ENCODE results near the gene ERCC1. TPM values are rescaled to one million over a fixed set of nuclear protein-coding genes. Genes with fewer than 3 reads are reported as not detected.
"Not testable (repeated sequence)": the region's sequence is repeated elsewhere in the genome, so short reads cannot be mapped to it uniquely, and the experiment has no call there.

ERCC1 gene
- total RNA-seq, 1 experiment from 2014 or later, result 103 TPM

DNA sequence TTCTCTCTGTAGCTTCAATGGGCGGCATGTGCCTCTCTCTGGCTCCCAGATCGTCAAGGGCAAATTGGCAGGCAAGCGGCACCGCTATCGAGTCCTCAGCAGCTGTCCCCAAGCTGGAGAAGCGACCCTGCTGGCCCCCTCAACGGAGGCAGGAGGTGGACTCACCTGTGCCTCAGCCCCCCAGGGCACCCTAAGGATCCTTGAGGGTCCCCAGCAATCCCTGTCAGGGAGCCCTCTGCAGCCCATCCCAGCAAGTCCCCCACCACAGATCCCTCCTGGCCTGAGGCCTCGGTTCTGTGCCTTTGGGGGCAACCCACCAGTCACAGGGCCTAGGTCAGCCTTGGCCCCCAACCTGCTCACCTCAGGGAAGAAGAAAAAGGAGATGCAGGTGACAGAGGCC, 15.6 kb downstream of the ERCC1 start:
- DNase-seq (ENCODE audit: low read depth, low spot score) (no peak), ATAC-seq (no peak)
- TF ChIP-seq SRF (IDR thresholded peaks at IDR 0.05; ENCODE audit: low read depth) (no peak), POLR2A (IDR thresholded peaks at IDR 0.05; ENCODE audit: borderline replicate concordance, extremely low read depth, insufficient read depth, insufficient read length) (no peak), JUND (IDR thresholded peaks at IDR 0.05) (no peak), CBX3 (IDR thresholded peaks at IDR 0.05; ENCODE audit: low read depth) (no peak), YY1 (IDR thresholded peaks at IDR 0.05; ENCODE audit: extremely low read depth, insufficient replicate concordance, low read depth, low read length) (no peak), FOSL1 (IDR thresholded peaks at IDR 0.05; ENCODE audit: low read depth) (no peak), SIN3A (IDR thresholded peaks at IDR 0.05; ENCODE audit: low read depth) (no peak)
- TF ChIP-seq, protein P1, sequence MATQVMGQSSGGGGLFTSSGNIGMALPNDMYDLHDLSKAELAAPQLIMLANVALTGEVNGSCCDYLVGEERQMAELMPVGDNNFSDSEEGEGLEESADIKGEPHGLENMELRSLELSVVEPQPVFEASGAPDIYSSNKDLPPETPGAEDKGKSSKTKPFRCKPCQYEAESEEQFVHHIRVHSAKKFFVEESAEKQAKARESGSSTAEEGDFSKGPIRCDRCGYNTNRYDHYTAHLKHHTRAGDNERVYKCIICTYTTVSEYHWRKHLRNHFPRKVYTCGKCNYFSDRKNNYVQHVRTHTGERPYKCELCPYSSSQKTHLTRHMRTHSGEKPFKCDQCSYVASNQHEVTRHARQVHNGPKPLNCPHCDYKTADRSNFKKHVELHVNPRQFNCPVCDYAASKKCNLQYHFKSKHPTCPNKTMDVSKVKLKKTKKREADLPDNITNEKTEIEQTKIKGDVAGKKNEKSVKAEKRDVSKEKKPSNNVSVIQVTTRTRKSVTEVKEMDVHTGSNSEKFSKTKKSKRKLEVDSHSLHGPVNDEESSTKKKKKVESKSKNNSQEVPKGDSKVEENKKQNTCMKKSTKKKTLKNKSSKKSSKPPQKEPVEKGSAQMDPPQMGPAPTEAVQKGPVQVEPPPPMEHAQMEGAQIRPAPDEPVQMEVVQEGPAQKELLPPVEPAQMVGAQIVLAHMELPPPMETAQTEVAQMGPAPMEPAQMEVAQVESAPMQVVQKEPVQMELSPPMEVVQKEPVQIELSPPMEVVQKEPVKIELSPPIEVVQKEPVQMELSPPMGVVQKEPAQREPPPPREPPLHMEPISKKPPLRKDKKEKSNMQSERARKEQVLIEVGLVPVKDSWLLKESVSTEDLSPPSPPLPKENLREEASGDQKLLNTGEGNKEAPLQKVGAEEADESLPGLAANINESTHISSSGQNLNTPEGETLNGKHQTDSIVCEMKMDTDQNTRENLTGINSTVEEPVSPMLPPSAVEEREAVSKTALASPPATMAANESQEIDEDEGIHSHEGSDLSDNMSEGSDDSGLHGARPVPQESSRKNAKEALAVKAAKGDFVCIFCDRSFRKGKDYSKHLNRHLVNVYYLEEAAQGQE (IDR thresholded peaks at IDR 0.05; ENCODE audit: low read depth), result no peak
- H3K9me3 ChIP-seq (ENCODE audit: control insufficient read depth in 1 of 2, insufficient read depth in 1 of 2, low read depth in 1 of 2, low read length in 2 of 2), result no peaks in the 10 kb centered on the region
- intact Hi-C loops (cut with micrococcal nuclease), result no loop called here
- peak overlapping the region; percentile 78 for H3K4me2 ChIP-seq (ENCODE audit: low read length)
- RAD21 ChIA-PET (ENCODE audit: low non-redundant PET in 1 of 2, low total read pairs in 2 of 2, uncharacterized antibody in 2 of 2, unreplicated experiment in 2 of 2), result no interaction called here
- POLR2A ChIA-PET, result interaction anchor here (1.0 kb wide), 1 partner anchor 14 kb away, joined by 3 read pairs; no protein-coding TSS in a partner anchor
- no peak overlapping the region for H3K9ac ChIP-seq (ENCODE audit: low read length)
- H3K9me2 ChIP-seq (ENCODE audit: insufficient read depth), result no peaks in the 10 kb centered on the region
- peaks cover 7 to 34% of the 10 kb centered on the region in 2 experiments for H3K4me1 ChIP-seq (ENCODE audit: control insufficient read depth in 1 of 2, insufficient read depth in 2 of 2, low read length in 2 of 2)
- BruUV-seq (replicated peaks), result no TSS peak
- H4K20me1 ChIP-seq (ENCODE audit: insufficient read depth), result no peaks in the 10 kb centered on the region
- peaks cover 2 to 17% of the 10 kb centered on the region in 2 experiments; a peak in 2 of 4 replicates for H3K36me3 ChIP-seq (ENCODE audit: control insufficient read depth in 1 of 2, insufficient read depth in 2 of 2, low read length in 2 of 2)
- peaks cover 48% of the 10 kb centered on the region for H3K79me2 ChIP-seq (ENCODE audit: insufficient read depth, low read length)
- H2AFZ ChIP-seq (ENCODE audit: low read depth, low read length, poor library complexity, severe bottlenecking), result no peak overlapping the region
- peak overlapping the region in 1 of 2 experiments; percentile 83; a peak in 2 of 4 replicates for H3K4me3 ChIP-seq (replicated peaks in 1 of 2; ENCODE audit: low read depth in 1 of 2, low read length in 2 of 2)
- H3K27ac ChIP-seq (ENCODE audit: low read depth, low read length), result no peak overlapping the region
- H3K27me3 ChIP-seq (ENCODE audit: insufficient read depth, low read length), result no peaks in the 10 kb centered on the region
- CTCF ChIA-PET, result interaction anchor here (1.2 kb wide), 1 partner anchor 77 kb away, joined by 3 read pairs; no protein-coding TSS in a partner anchor

DNA sequence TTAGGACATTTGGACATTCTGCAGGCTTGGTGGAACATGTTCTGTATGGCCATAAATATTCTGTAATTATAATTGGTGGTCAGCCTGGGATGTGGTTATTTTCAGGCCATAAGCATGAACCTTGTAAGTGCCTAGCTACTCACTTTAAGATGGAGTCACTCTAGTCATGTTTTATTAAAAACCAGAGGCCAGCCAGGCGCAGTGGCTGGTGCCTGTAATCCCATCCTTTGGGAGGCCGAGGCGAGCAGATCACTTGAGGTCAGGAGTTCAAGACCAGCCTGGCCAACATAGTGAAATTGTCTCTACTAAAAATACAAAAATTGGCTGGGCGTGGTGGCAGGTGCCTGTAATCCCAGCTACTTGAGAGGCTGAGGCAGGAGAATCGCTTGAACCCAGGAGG, 16.1 kb downstream of the ERCC1 start:
- H3K27ac ChIP-seq (ENCODE audit: low read depth, low read length), result peak overlapping the region; percentile 87; the same call in 1 of the 2 replicates
- CTCF ChIA-PET, result interaction anchor here (1.2 kb wide), 1 partner anchor 77 kb away, joined by 3 read pairs; no protein-coding TSS in a partner anchor

More for the DNA sequence above, 16.1 kb downstream of the ERCC1 start:
- peak overlapping the region; percentile 78 for H3K4me2 ChIP-seq (ENCODE audit: low read length)
- H4K20me1 ChIP-seq (ENCODE audit: insufficient read depth); intact Hi-C loops (cut with micrococcal nuclease); RAD21 ChIA-PET (ENCODE audit: low non-redundant PET in 1 of 2, low total read pairs in 2 of 2, uncharacterized antibody in 2 of 2, unreplicated experiment in 2 of 2); H3K9me2 ChIP-seq (ENCODE audit: insufficient read depth); H3K9me3 ChIP-seq (ENCODE audit: control insufficient read depth in 1 of 2, insufficient read depth in 1 of 2, low read depth in 1 of 2, low read length in 2 of 2); H3K27me3 ChIP-seq (ENCODE audit: insufficient read depth, low read length); DNase-seq (ENCODE audit: low read depth, low spot score); H2AFZ ChIP-seq (ENCODE audit: low read depth, low read length, poor library complexity, severe bottlenecking); BruUV-seq (replicated peaks); ATAC-seq: not testable (repeated sequence)
- POLR2A ChIA-PET, result interaction anchor here (1.0 kb wide), 1 partner anchor 14 kb away, joined by 3 read pairs; no protein-coding TSS in a partner anchor
- peaks cover 11 to 39% of the 10 kb centered on the region in 2 experiments for H3K4me1 ChIP-seq (ENCODE audit: control insufficient read depth in 1 of 2, insufficient read depth in 2 of 2, low read length in 2 of 2)
- H3K4me3 ChIP-seq (replicated peaks in 1 of 2; ENCODE audit: low read depth in 1 of 2, low read length in 2 of 2), result peak overlapping the region; percentile 83 to 99
- H3K9ac ChIP-seq (ENCODE audit: low read length), result peak overlapping the region; percentile 79
- peaks cover 54% of the 10 kb centered on the region for H3K79me2 ChIP-seq (ENCODE audit: insufficient read depth, low read length)
- peaks cover 2 to 16% of the 10 kb centered on the region in 2 experiments; a peak in 2 of 4 replicates for H3K36me3 ChIP-seq (ENCODE audit: control insufficient read depth in 1 of 2, insufficient read depth in 2 of 2, low read length in 2 of 2)
